ENCODE data around the gene GPR26.

- TF ChIP-seq, protein P1, sequence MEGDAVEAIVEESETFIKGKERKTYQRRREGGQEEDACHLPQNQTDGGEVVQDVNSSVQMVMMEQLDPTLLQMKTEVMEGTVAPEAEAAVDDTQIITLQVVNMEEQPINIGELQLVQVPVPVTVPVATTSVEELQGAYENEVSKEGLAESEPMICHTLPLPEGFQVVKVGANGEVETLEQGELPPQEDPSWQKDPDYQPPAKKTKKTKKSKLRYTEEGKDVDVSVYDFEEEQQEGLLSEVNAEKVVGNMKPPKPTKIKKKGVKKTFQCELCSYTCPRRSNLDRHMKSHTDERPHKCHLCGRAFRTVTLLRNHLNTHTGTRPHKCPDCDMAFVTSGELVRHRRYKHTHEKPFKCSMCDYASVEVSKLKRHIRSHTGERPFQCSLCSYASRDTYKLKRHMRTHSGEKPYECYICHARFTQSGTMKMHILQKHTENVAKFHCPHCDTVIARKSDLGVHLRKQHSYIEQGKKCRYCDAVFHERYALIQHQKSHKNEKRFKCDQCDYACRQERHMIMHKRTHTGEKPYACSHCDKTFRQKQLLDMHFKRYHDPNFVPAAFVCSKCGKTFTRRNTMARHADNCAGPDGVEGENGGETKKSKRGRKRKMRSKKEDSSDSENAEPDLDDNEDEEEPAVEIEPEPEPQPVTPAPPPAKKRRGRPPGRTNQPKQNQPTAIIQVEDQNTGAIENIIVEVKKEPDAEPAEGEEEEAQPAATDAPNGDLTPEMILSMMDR (conservative IDR thresholded peaks at IDR 0.05; ENCODE audit: low read length) = no peak
- no peak for TF ChIP-seq EZH2phosphoT487 (IDR thresholded peaks at IDR 0.05; ENCODE audit: borderline replicate concordance, low read depth, low read length)
These were observed 46.9 kb upstream of the GPR26 start for GRCh38 chr10:123619067-123619855.

Measured in OCI-LY7 (cell line).